Panc1 (cell line): ENCODE data around the gene ENPP6.

Experiments
- CTCF ChIP-seq: fragments of 450-650 bp; IDR thresholded peaks from 2 replicates; pipeline ENCODE4 v1.5.1; 2017; ENCODE audit warnings: mild to moderate bottlenecking
- POLR2AphosphoS5 ChIP-seq: IDR thresholded peaks from 2 replicates; pipeline ENCODE4 v1.6.1; 2012; ENCODE audit warnings: mild to moderate bottlenecking, low read depth, low read length, moderate library complexity
- SIN3A ChIP-seq: IDR thresholded peaks from 2 replicates; pipeline ENCODE4 v1.6.1; 2012; ENCODE audit warnings: low read depth, mild to moderate bottlenecking, low read length, moderate library complexity, borderline replicate concordance; ENCODE audit not compliant: insufficient read depth
- TCF7L2 ChIP-seq: IDR thresholded peaks from 2 replicates; pipeline ENCODE4 v1.6.1; 2011; ENCODE audit warnings: mild to moderate bottlenecking, low read depth, low read length, inconsistent platforms

DNA sequence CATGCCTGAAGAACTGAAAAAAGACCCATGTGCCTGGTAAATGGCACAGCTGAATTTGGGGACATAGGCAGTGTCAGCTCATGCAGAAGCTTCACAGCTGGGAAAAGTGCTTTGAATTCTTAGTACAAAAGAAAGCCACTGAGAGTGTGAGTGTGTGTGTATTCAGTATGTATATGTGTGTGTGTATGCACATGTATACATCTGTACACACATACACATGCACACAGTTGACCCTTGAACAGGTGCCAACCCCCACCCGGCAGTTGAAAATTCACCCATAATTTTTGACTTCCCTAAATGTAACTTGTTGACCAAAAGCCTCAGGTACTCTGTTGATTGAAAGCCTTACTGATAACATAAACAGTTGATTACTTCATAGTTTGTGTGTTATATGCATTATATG, 49.5 kb upstream of the ENPP6 start:
- TF ChIP-seq CTCF, result no peak
- no peak for TF ChIP-seq TCF7L2
- no peak for TF ChIP-seq POLR2AphosphoS5
- TF ChIP-seq SIN3A, result no peak
